Vagina (tissue), 2 donors: ENCODE data around the gene ADAM22.

Source experiments
- CTCF ChIP-seq, 3 experiments: fragments of 450-650 bp in 2 of 3; fragments of 200-600 bp in 1 of 3; sonication (generic) in 1 of 3; IDR thresholded peaks; one replicate each; pipeline ENCODE4 v1.5.1; 2017 to 2019; ENCODE audit warnings: antibody characterized with exemption in 3 of 3, mild to moderate bottlenecking in 2 of 3, moderate library complexity in 2 of 3
- POLR2A ChIP-seq, 2 donors: fragments of 450-650 bp; IDR thresholded peaks; one replicate each; pipeline ENCODE4 v1.6.1; 2017; ENCODE audit warnings: antibody characterized with exemption in 2 of 2, mild to moderate bottlenecking in 2 of 2, moderate library complexity in 2 of 2
- POLR2AphosphoS5 ChIP-seq, 2 donors: sonication (generic); formaldehyde crosslinking; IDR thresholded peaks; one replicate each; pipeline ENCODE4 v1.9.0; 2017; ENCODE audit warnings: antibody characterized with exemption in 2 of 2, mild to moderate bottlenecking in 2 of 2, low read depth in 1 of 2; ENCODE audit not compliant: insufficient read depth in 1 of 2

GRCh38 chr7:87982116-87982515 is 48.1 kb downstream of the ADAM22 start:
- no peak for TF ChIP-seq POLR2AphosphoS5 (IDR thresholded peaks at IDR 0.05; ENCODE audit: insufficient read depth in 1 of 2, low read depth in 1 of 2)
- no peak for TF ChIP-seq CTCF (IDR thresholded peaks at IDR 0.05)
- TF ChIP-seq POLR2A (IDR thresholded peaks at IDR 0.05): no peak
